Activated T-helper 1 cell treated with anti-CD3 and anti-CD28 coated beads, Interleukin-12 subunit alpha, Interleukin-12 subunit beta, Interleukin-2, Interleukin-4 antibody, amounts not matched to agents 30 ng/mL and 10 ng/mL and 1 ng/mL, durations not matched to agents 14 hours and 24 hours and 36 hours (primary cell): ENCODE measurements around the gene PDSS2. TPM values are rescaled to one million over a fixed set of nuclear protein-coding genes. Genes with fewer than 3 reads are reported as not detected.

Experiments
- DNase-seq: peaks from one replicate; pipeline ENCODE4 v3.0.0; 2021; ENCODE audit warnings: low spot score
- H3K27ac Mint-ChIP-seq: one replicate; pipeline ENCODE4 v1.8.0; 2021; ENCODE audit warnings: mild to moderate bottlenecking, mixed read lengths
- H3K27me3 Mint-ChIP-seq: one replicate; pipeline ENCODE4 v1.8.0; 2022; ENCODE audit warnings: mild to moderate bottlenecking, moderate library complexity, mixed read lengths; ENCODE audit not compliant: insufficient read depth
- H3K36me3 Mint-ChIP-seq: one replicate; pipeline ENCODE4 v1.8.0; 2021; ENCODE audit warnings: low read depth, mixed read lengths
- H3K4me1 Mint-ChIP-seq: one replicate; pipeline ENCODE4 v1.8.0; 2021; ENCODE audit warnings: low read depth, mixed read lengths
- H3K4me3 Mint-ChIP-seq: one replicate; pipeline ENCODE4 v1.8.0; 2021; ENCODE audit warnings: mild to moderate bottlenecking, moderate library complexity, mixed read lengths
- H3K9me3 Mint-ChIP-seq: one replicate; pipeline ENCODE4 v1.8.0; 2021; ENCODE audit warnings: mixed read lengths
- intact Hi-C: fragments of 100-400 bp; cut with micrococcal nuclease; formaldehyde crosslinking; loops from one replicate; pipeline ENCODE4 v1.15.1; 2024
- total RNA-seq: library from RNA; stranded (reverse); gene quantifications from 2 replicates; pipeline ENCODE4 v1.2.3, GENCODE V29; 2022

The PDSS2 gene
- total RNA-seq, 1 donor from 2014 or later, result 11.8 TPM

GRCh38 chr6:107246972-107247615, 212.3 kb downstream of the PDSS2 start:
- H3K27me3 Mint-ChIP-seq, result peaks cover 2% of the 10 kb centered on the region
- H3K36me3 Mint-ChIP-seq, result no peaks in the 10 kb centered on the region

GRCh38 chr6:107246249-107246971, 213.0 kb downstream of the PDSS2 start:
- intact Hi-C loops, result no loop called here
- H3K9me3 Mint-ChIP-seq, result no peaks in the 10 kb centered on the region
- no peaks in the 10 kb centered on the region for H3K36me3 Mint-ChIP-seq
- H3K4me1 Mint-ChIP-seq, result no peaks in the 10 kb centered on the region
- DNase-seq, result no peak
- H3K27me3 Mint-ChIP-seq, result peaks cover 2% of the 10 kb centered on the region
- no peak overlapping the region for H3K27ac Mint-ChIP-seq
- no peak overlapping the region for H3K4me3 Mint-ChIP-seq

More at GRCh38 chr6:107246972-107247615, 212.3 kb downstream of the PDSS2 start:
- DNase-seq, result no peak
- H3K27ac Mint-ChIP-seq, result no peak overlapping the region
- H3K4me1 Mint-ChIP-seq, result no peaks in the 10 kb centered on the region
- H3K4me3 Mint-ChIP-seq, result no peak overlapping the region
- intact Hi-C loops, result no loop called here
- no peaks in the 10 kb centered on the region for H3K9me3 Mint-ChIP-seq

GRCh38 chr6:107244742-107245480, 214.5 kb downstream of the PDSS2 start:
- Mint-ChIP-seq H3K27ac (no peak overlapping the region), H3K27me3 (peaks cover 2% of the 10 kb centered on the region), H3K4me3 (no peak overlapping the region), H3K9me3 (no peaks in the 10 kb centered on the region), H3K4me1 (no peaks in the 10 kb centered on the region), H3K36me3 (no peaks in the 10 kb centered on the region)
- no peak for DNase-seq
- intact Hi-C loops, result no loop called here

- H3K4me1 Mint-ChIP-seq, result no peaks in the 10 kb centered on the region
- peaks cover 1% of the 10 kb centered on the region for H3K27me3 Mint-ChIP-seq
- H3K27ac Mint-ChIP-seq, result no peak overlapping the region
- H3K4me3 Mint-ChIP-seq, result no peak overlapping the region
- intact Hi-C loops, result no loop called here
- no peaks in the 10 kb centered on the region for H3K36me3 Mint-ChIP-seq
- H3K9me3 Mint-ChIP-seq, result no peaks in the 10 kb centered on the region
- DNase-seq, result no peak
Measured at GRCh38 chr6:107244082-107244741, 215.2 kb downstream of the PDSS2 start.

DNA sequence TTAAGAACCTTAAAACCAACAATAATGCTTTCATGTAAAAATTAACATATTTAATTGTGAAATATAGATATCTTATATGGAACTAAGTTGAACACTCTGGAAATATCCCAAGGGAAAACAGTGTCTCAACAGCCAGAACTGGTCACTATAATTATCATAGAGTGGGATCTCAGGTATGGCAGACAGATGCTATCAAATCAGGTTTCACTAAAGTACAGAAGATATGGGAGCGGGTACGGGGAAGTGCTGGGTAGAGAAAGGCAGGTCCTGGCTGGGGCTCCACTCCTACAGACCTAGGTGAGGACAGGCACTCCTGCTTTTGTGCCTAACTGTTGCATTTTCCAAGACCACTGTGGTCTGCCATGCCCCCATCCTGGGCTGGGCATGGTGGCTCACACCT, 215.9 kb downstream of the PDSS2 start:
- Mint-ChIP-seq H3K27me3 (no peaks in the 10 kb centered on the region), H3K4me1 (no peaks in the 10 kb centered on the region), H3K9me3 (no peaks in the 10 kb centered on the region), H3K27ac (no peak overlapping the region), H3K4me3 (no peak overlapping the region), H3K36me3 (no peaks in the 10 kb centered on the region)
- intact Hi-C loops, result no loop called here
- no peak for DNase-seq

DNA sequence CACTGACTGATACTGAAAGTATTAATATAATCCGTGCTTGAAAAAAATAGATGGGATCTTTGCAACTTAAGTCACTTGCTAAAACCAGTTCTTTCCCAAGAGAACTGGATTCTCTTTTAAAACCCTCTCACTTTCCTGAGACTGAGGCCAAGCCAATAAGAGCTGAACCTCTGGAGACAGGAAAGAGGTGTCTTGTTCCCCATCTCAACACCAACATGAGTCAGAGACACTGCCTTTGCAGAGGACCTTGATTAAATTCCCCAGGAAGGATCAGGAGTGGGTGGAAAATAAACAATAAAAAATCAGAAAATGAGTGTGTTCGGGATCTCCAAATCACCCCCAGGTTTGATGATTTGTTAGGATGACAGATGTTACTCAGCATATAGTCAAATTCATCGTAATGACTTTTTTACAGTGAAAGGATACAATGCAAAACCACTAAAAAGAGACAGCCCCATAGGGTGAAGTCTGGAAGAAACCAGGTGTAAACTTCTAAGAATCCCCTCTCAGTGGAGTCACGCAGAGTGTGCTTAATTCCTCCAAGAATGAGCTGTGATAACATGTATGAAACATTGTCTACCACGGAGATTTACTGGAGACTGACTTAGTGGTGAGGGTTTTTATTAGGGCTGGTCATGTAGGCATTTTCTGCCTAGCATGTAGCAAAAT, 221.2 kb downstream of the PDSS2 start:
- Mint-ChIP-seq H3K27me3 (no peaks in the 10 kb centered on the region), H3K9me3 (no peaks in the 10 kb centered on the region), H3K4me1 (no peaks in the 10 kb centered on the region), H3K4me3 (no peak overlapping the region), H3K36me3 (no peaks in the 10 kb centered on the region), H3K27ac (no peak overlapping the region)
- intact Hi-C loops, result no loop called here
- no peak for DNase-seq

DNA sequence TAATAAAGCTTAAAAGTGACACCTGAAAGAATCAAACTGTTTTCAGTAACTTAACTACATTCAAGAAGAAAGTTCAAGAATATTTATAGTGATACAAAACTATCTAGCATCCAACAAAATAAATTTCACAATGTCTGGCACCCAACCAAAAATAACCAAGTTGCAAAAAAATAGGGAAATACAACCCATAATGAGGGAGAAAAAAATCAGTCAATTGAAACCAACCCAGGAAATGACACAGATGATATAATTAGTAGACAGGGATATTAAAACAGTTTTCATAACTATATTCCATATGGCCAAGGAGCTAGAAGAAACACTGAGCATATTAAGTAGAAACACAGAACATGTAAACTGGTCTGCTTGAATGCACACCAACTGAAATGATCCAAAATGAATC, 223.9 kb downstream of the PDSS2 start:
- no peak overlapping the region for H3K4me3 Mint-ChIP-seq
- intact Hi-C loops, result no loop called here
- no peaks in the 10 kb centered on the region for H3K27me3 Mint-ChIP-seq
- no peak for DNase-seq
- H3K36me3 Mint-ChIP-seq, result no peaks in the 10 kb centered on the region
- no peak overlapping the region for H3K27ac Mint-ChIP-seq
- H3K4me1 Mint-ChIP-seq, result no peaks in the 10 kb centered on the region
- no peaks in the 10 kb centered on the region for H3K9me3 Mint-ChIP-seq

DNA sequence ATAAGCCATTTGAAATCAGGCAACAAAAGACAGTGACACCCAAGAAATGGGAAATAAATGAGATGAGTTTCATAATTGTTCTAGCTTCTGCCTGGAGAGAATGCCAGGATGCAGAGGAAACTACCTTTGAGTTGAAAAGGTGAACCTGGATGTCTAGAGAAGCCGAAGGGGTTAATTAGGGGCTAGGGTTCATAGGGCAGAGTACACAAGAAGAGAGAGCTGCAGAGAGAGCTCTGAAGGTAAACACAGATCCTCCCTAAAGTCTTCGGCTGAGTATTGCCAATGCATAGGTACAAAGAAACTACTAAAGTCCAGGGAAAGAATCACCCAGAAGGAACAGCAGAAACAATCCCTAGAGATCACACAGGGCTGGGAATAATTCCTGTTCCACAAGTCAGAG, 224.4 kb downstream of the PDSS2 start:
- intact Hi-C loops, result no loop called here
- no peaks in the 10 kb centered on the region for H3K9me3 Mint-ChIP-seq
- DNase-seq, result no peak
- H3K27me3 Mint-ChIP-seq, result no peaks in the 10 kb centered on the region
- H3K36me3 Mint-ChIP-seq, result no peaks in the 10 kb centered on the region
- H3K4me1 Mint-ChIP-seq, result no peaks in the 10 kb centered on the region
- H3K27ac Mint-ChIP-seq, result no peak overlapping the region
- no peak overlapping the region for H3K4me3 Mint-ChIP-seq

DNA sequence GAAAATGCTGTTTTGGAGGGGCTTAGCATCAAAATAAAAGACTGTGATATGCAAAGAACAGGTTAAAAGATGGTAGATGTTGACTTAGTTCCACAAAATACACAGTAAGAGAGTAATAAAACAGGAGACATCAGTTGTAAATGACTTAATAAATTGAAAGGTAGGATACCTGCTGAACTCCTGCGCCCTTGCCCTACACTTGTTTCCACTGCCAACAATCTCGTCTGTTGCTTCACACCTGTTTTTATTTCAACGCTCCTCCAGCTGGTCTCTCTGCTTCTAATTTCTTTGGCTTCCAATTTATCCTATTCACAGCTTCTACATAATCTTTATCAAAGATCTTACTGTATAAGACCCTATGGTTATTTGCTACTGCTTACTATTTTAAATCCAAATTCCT, 228.1 kb downstream of the PDSS2 start:
- Mint-ChIP-seq H3K9me3 (no peaks in the 10 kb centered on the region), H3K36me3 (no peaks in the 10 kb centered on the region), H3K27ac (no peak overlapping the region), H3K27me3 (no peaks in the 10 kb centered on the region), H3K4me1 (no peaks in the 10 kb centered on the region), H3K4me3 (no peak overlapping the region)
- intact Hi-C loops, result no loop called here
- DNase-seq, result no peak

GRCh38 chr6:107230448-107230847, 228.9 kb downstream of the PDSS2 start:
- DNase-seq, result no peak
- H3K27ac Mint-ChIP-seq, result no peak overlapping the region
- no peak overlapping the region for H3K4me3 Mint-ChIP-seq
- no peaks in the 10 kb centered on the region for H3K9me3 Mint-ChIP-seq
- H3K4me1 Mint-ChIP-seq, result no peaks in the 10 kb centered on the region
- H3K36me3 Mint-ChIP-seq, result no peaks in the 10 kb centered on the region
- intact Hi-C loops, result no loop called here
- no peaks in the 10 kb centered on the region for H3K27me3 Mint-ChIP-seq

DNA sequence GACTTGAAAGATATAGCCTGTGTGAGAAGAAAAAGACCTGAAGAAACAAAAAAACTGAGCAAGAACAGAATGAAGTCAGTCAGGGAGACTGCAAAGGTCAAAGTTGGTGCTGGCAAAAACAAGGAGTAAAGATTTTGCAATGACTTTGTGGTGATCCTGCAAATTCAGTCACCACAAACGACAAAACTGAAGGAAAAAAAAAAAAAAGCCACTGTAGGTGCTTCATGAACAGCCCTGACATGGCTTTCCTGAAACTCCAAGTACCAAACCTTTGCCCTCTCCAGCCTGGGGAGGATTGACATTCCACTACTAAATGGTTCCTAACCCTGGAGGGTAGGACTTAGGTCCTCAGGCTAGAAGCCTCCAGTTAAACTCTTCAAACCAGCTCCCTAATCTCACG, 229.3 kb downstream of the PDSS2 start:
- Mint-ChIP-seq H3K27ac (no peak overlapping the region), H3K4me1 (no peaks in the 10 kb centered on the region), H3K27me3 (no peaks in the 10 kb centered on the region), H3K4me3 (no peak overlapping the region), H3K9me3 (no peaks in the 10 kb centered on the region), H3K36me3 (no peaks in the 10 kb centered on the region)
- no peak for DNase-seq
- intact Hi-C loops, result no loop called here

GRCh38 chr6:107228754-107229153, 230.6 kb downstream of the PDSS2 start:
- DNase-seq, result no peak
- Mint-ChIP-seq H3K36me3 (no peaks in the 10 kb centered on the region), H3K27ac (no peak overlapping the region), H3K27me3 (no peaks in the 10 kb centered on the region), H3K4me3 (no peak overlapping the region), H3K9me3 (no peaks in the 10 kb centered on the region), H3K4me1 (no peaks in the 10 kb centered on the region)
- intact Hi-C loops, result no loop called here
